Measurements from ENCODE around the gene TTC12.

TTC12 gene

GRCh38 chr11:113392236-113392921 lies 78.0 kb downstream of the TTC12 start:
- no peak for DNase-seq (ENCODE audit: low spot score)
- Histone ChIP-seq H3K4me3 (no peak overlapping the region), H3K27ac (no peak overlapping the region)
- no peak for TF ChIP-seq CTCF (IDR thresholded peaks at IDR 0.05)

GRCh38 chr11:113393501-113393985 lies 79.2 kb downstream of the TTC12 start:
- DNase-seq (ENCODE audit: low spot score), result peak; percentile 59
- Histone ChIP-seq H3K4me3 (no peak overlapping the region), H3K27ac (no peak overlapping the region)
- no peak for TF ChIP-seq CTCF (IDR thresholded peaks at IDR 0.05)

GRCh38 chr11:113394919-113395318 lies 80.5 kb downstream of the TTC12 start:
- no peak for TF ChIP-seq CTCF (IDR thresholded peaks at IDR 0.05)
- H3K4me3 ChIP-seq, result no peak overlapping the region
- no peak overlapping the region for H3K27ac ChIP-seq
- DNase-seq (ENCODE audit: low spot score), result peak; percentile 65

GRCh38 chr11:113395782-113396336 lies 81.5 kb downstream of the TTC12 start:
- no peak for TF ChIP-seq CTCF (IDR thresholded peaks at IDR 0.05)

GRCh38 chr11:113396690-113397089 lies 82.3 kb downstream of the TTC12 start:
- no peak overlapping the region for H3K27ac ChIP-seq
- no peak overlapping the region for H3K4me3 ChIP-seq
- TF ChIP-seq CTCF (IDR thresholded peaks at IDR 0.05), result no peak
- peak; percentile 22 for DNase-seq (ENCODE audit: low spot score)

More at GRCh38 chr11:113395782-113396336, 81.5 kb downstream of the TTC12 start:
- H3K4me3 ChIP-seq, result no peak overlapping the region
- DNase-seq (ENCODE audit: low spot score), result peak; percentile 53
- no peak overlapping the region for H3K27ac ChIP-seq

GRCh38 chr11:113397212-113397611 lies 82.8 kb downstream of the TTC12 start:
- DNase-seq (ENCODE audit: low spot score), result peak; percentile 59
- no peak for TF ChIP-seq CTCF (IDR thresholded peaks at IDR 0.05)
- H3K27ac ChIP-seq, result no peak overlapping the region
- H3K4me3 ChIP-seq, result no peak overlapping the region

GRCh38 chr11:113397821-113398220 lies 83.4 kb downstream of the TTC12 start:
- H3K27ac ChIP-seq, result no peak overlapping the region
- H3K4me3 ChIP-seq, result no peak overlapping the region
- TF ChIP-seq CTCF (IDR thresholded peaks at IDR 0.05), result no peak
- DNase-seq (ENCODE audit: low spot score), result peak; percentile 43

Data from coronary artery (tissue), 2 donors.